Adrenal gland (tissue), 5 donors: Measurements from ENCODE around the gene MBTD1.

Experiments used
- CTCF ChIP-seq, 6 experiments: fragments of 450-650 bp in 4 of 6; fragments of 200-600 bp in 2 of 6; sonication (generic) in 1 of 6; IDR thresholded peaks; 1 replicate in 5 of 6; 2 replicates in 1 of 6; pipeline versions ENCODE4 v1.5.1 to v1.8.0; 2016 to 2021; ENCODE audit warnings: antibody characterized with exemption in 6 of 6, mild to moderate bottlenecking in 2 of 6, moderate library complexity in 1 of 6
- POLR2A ChIP-seq, 2 donors: fragments of 450-650 bp; IDR thresholded peaks; one replicate each; pipeline ENCODE4 v1.6.1; 2017; ENCODE audit warnings: antibody characterized with exemption in 2 of 2, mild to moderate bottlenecking in 2 of 2, moderate library complexity in 1 of 2
- donor health status: DM: no; HTN: no; CAD: no.

- no peak for TF ChIP-seq CTCF (IDR thresholded peaks at IDR 0.05)
- no peak for TF ChIP-seq POLR2A (IDR thresholded peaks at IDR 0.05)
Measured at GRCh38 chr17:51188271-51188833, 71.5 kb downstream of the MBTD1 start.
